ENCODE results near the gene HSPB6.
"Not testable (repeated sequence)": the region's sequence is repeated elsewhere in the genome, so short reads cannot be mapped to it uniquely, and the experiment has no call there.

HSPB6 gene

GRCh38 chr19:35731779-35732405 is 24.9 kb downstream of the HSPB6 start:
- DNase-seq (ENCODE audit: low read depth in 2 of 2): no peak

- DNase-seq (ENCODE audit: low read depth in 2 of 2): no peak
Measured at GRCh38 chr19:35731353-35731752, 25.5 kb downstream of the HSPB6 start.

- no peak for DNase-seq (ENCODE audit: low read depth in 2 of 2)
Measured at GRCh38 chr19:35730326-35730725, 26.5 kb downstream of the HSPB6 start.

- no peak for DNase-seq (ENCODE audit: low read depth in 2 of 2)
Measured at GRCh38 chr19:35729763-35730162, 27.1 kb downstream of the HSPB6 start.

GRCh38 chr19:35729021-35729420 is 27.8 kb downstream of the HSPB6 start:
- no peak for DNase-seq (ENCODE audit: low read depth in 2 of 2)

- DNase-seq (ENCODE audit: low read depth in 2 of 2): no peak
Measured at GRCh38 chr19:35727956-35728706, 28.7 kb downstream of the HSPB6 start.

- no peak for DNase-seq (ENCODE audit: low read depth in 2 of 2)
Measured at GRCh38 chr19:35727053-35727955, 29.5 kb downstream of the HSPB6 start.

- no peak for DNase-seq (ENCODE audit: low read depth in 2 of 2)
Measured at GRCh38 chr19:35725216-35725861, 31.5 kb downstream of the HSPB6 start.

GRCh38 chr19:35724560-35724959 is 32.3 kb downstream of the HSPB6 start:
- DNase-seq (ENCODE audit: low read depth in 2 of 2): no peak

- not testable (repeated sequence) for DNase-seq (ENCODE audit: low read depth in 2 of 2)
Measured at GRCh38 chr19:35724132-35724531, 32.7 kb downstream of the HSPB6 start.

GRCh38 chr19:35723671-35724070 is 33.2 kb downstream of the HSPB6 start:
- DNase-seq (ENCODE audit: low read depth in 2 of 2): no peak

GRCh38 chr19:35722897-35723296 is 33.9 kb downstream of the HSPB6 start:
- DNase-seq (ENCODE audit: low read depth in 2 of 2): no peak

GRCh38 chr19:35722461-35722860 is 34.4 kb downstream of the HSPB6 start:
- no peak for DNase-seq (ENCODE audit: low read depth in 2 of 2)

GRCh38 chr19:35721374-35721773 is 35.5 kb downstream of the HSPB6 start:
- DNase-seq (ENCODE audit: low read depth in 2 of 2): no peak

- DNase-seq (ENCODE audit: low read depth in 2 of 2): no peak
Measured at GRCh38 chr19:35720648-35721047, 36.2 kb downstream of the HSPB6 start.

- DNase-seq (ENCODE audit: low read depth in 2 of 2): no peak
Measured at GRCh38 chr19:35720163-35720524, 36.7 kb downstream of the HSPB6 start.

- no peak for DNase-seq (ENCODE audit: low read depth in 2 of 2)
Measured at GRCh38 chr19:35719402-35720162, 37.2 kb downstream of the HSPB6 start.

GRCh38 chr19:35718345-35719041 is 38.3 kb downstream of the HSPB6 start:
- peak in 1 of 2 donors; percentile 50 for DNase-seq (ENCODE audit: low read depth in 2 of 2)

- no peak for DNase-seq (ENCODE audit: low read depth in 2 of 2)
Measured at GRCh38 chr19:35717665-35718344, 39.0 kb downstream of the HSPB6 start, which contains the start of gene KMT2B. Gene KMT2B (plus strand): TSS chr19:35718003. CDS start chr19:35718019, 16 bp downstream.

Data from stimulated activated CD8-positive, alpha-beta memory T cell treated with anti-CD3 and anti-CD28 coated beads, Interleukin-15, amount 100 ng/mL, for 4 hours (primary cell).